H1 (cell line): ENCODE measurements around the gene SLN. TPM values are rescaled to one million over a fixed set of nuclear protein-coding genes. Genes with fewer than 3 reads are reported as not detected.

ENCODE experiments used
- CBX5 ChIP-seq: fragments of 300-800, 300-1000 bp; sonication (generic); IDR thresholded peaks from 2 replicates; pipeline ENCODE4 v1.7.1; 2016; ENCODE audit warnings: antibody characterized with exemption, low read length, low read depth
- EGR1 ChIP-seq: IDR thresholded peaks from 2 replicates; pipeline ENCODE4 v1.6.1; 2011; ENCODE audit warnings: low read depth, low read length, borderline replicate concordance
- POLR2AphosphoS5 ChIP-seq: IDR thresholded peaks from 2 replicates; pipeline ENCODE4 v1.6.1; 2011; ENCODE audit warnings: low read depth, low read length
- RNF2 ChIP-seq: fragments of 200-900, 300-1000 bp; sonication (generic); IDR thresholded peaks from 2 replicates; pipeline ENCODE4 v1.7.1; 2016; ENCODE audit warnings: borderline replicate concordance, low read depth, mild to moderate bottlenecking, antibody characterized with exemption, low read length; ENCODE audit not compliant: poor library complexity, severe bottlenecking; ENCODE audit errors: missing control alignments
- SP1 ChIP-seq: IDR thresholded peaks from 2 replicates; pipeline ENCODE4 v1.6.1; 2011; ENCODE audit warnings: low read depth, low read length
- polyA plus RNA-seq, 7 experiments: library from polyadenylated mRNA; depleted of rRNA in 3 of 7; stranded (reverse) in 5 of 7; unstranded in 2 of 7; fragments of >200 nt in 5 of 7; fragments of 200-250 nt in 2 of 7; gene quantifications; 1 replicate in 5 of 7; 2 replicates in 1 of 7; 4 replicates in 1 of 7; pipeline versions ENCODE4 v1.2.1 to v1.2.3, GENCODE V29; 2011 to 2013; ENCODE audit warnings: missing spikeins in 2 of 7, mixed read lengths in 2 of 7
- total RNA-seq: library from RNA; stranded (reverse); fragmentation: NEBNext Ultra II Directional; extraction: Animal tissue kit (Norgen Biotek cat#: 25700); gene quantifications from 2 replicates; pipeline ENCODE4 v1.2.1, GENCODE V29; 2021
- TF ChIP-seq, protein P1 (sequence below): fragments of 300-600 bp; sonication (generic); IDR thresholded peaks from 2 replicates; pipeline ENCODE4 v1.7.1; 2012; ENCODE audit warnings: low read length, moderate library complexity, mild to moderate bottlenecking, inconsistent platforms; ENCODE audit not compliant: insufficient replicate concordance

The SLN gene
- total and polyA plus RNA-seq, 2 of the 8 experiments (the other 6 are each of a cell fraction or from before 2014, with no cell fraction given) = not detected

GRCh38 chr11:107669191-107669740 is 42.6 kb downstream of the SLN start (continued):
- TF ChIP-seq POLR2AphosphoS5 = no peak
- TF ChIP-seq CBX5 = no peak
- no peak for TF ChIP-seq EGR1
- TF ChIP-seq, protein P1, sequence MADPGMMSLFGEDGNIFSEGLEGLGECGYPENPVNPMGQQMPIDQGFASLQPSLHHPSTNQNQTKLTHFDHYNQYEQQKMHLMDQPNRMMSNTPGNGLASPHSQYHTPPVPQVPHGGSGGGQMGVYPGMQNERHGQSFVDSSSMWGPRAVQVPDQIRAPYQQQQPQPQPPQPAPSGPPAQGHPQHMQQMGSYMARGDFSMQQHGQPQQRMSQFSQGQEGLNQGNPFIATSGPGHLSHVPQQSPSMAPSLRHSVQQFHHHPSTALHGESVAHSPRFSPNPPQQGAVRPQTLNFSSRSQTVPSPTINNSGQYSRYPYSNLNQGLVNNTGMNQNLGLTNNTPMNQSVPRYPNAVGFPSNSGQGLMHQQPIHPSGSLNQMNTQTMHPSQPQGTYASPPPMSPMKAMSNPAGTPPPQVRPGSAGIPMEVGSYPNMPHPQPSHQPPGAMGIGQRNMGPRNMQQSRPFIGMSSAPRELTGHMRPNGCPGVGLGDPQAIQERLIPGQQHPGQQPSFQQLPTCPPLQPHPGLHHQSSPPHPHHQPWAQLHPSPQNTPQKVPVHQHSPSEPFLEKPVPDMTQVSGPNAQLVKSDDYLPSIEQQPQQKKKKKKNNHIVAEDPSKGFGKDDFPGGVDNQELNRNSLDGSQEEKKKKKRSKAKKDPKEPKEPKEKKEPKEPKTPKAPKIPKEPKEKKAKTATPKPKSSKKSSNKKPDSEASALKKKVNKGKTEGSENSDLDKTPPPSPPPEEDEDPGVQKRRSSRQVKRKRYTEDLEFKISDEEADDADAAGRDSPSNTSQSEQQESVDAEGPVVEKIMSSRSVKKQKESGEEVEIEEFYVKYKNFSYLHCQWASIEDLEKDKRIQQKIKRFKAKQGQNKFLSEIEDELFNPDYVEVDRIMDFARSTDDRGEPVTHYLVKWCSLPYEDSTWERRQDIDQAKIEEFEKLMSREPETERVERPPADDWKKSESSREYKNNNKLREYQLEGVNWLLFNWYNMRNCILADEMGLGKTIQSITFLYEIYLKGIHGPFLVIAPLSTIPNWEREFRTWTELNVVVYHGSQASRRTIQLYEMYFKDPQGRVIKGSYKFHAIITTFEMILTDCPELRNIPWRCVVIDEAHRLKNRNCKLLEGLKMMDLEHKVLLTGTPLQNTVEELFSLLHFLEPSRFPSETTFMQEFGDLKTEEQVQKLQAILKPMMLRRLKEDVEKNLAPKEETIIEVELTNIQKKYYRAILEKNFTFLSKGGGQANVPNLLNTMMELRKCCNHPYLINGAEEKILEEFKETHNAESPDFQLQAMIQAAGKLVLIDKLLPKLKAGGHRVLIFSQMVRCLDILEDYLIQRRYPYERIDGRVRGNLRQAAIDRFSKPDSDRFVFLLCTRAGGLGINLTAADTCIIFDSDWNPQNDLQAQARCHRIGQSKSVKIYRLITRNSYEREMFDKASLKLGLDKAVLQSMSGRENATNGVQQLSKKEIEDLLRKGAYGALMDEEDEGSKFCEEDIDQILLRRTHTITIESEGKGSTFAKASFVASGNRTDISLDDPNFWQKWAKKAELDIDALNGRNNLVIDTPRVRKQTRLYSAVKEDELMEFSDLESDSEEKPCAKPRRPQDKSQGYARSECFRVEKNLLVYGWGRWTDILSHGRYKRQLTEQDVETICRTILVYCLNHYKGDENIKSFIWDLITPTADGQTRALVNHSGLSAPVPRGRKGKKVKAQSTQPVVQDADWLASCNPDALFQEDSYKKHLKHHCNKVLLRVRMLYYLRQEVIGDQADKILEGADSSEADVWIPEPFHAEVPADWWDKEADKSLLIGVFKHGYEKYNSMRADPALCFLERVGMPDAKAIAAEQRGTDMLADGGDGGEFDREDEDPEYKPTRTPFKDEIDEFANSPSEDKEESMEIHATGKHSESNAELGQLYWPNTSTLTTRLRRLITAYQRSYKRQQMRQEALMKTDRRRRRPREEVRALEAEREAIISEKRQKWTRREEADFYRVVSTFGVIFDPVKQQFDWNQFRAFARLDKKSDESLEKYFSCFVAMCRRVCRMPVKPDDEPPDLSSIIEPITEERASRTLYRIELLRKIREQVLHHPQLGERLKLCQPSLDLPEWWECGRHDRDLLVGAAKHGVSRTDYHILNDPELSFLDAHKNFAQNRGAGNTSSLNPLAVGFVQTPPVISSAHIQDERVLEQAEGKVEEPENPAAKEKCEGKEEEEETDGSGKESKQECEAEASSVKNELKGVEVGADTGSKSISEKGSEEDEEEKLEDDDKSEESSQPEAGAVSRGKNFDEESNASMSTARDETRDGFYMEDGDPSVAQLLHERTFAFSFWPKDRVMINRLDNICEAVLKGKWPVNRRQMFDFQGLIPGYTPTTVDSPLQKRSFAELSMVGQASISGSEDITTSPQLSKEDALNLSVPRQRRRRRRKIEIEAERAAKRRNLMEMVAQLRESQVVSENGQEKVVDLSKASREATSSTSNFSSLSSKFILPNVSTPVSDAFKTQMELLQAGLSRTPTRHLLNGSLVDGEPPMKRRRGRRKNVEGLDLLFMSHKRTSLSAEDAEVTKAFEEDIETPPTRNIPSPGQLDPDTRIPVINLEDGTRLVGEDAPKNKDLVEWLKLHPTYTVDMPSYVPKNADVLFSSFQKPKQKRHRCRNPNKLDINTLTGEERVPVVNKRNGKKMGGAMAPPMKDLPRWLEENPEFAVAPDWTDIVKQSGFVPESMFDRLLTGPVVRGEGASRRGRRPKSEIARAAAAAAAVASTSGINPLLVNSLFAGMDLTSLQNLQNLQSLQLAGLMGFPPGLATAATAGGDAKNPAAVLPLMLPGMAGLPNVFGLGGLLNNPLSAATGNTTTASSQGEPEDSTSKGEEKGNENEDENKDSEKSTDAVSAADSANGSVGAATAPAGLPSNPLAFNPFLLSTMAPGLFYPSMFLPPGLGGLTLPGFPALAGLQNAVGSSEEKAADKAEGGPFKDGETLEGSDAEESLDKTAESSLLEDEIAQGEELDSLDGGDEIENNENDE = no peak
- TF ChIP-seq RNF2 = no peak
- no peak for TF ChIP-seq SP1
